B cell (primary cell): ENCODE data around the gene SKAP2. TPM values are rescaled to one million over a fixed set of nuclear protein-coding genes. Genes with fewer than 3 reads are reported as not detected.

Source experiments
- ATAC-seq: fragments of 200-7000 bp; cut with Tn5 transposase; one replicate; pipeline ENCODE4 v1.10.0; 2021; ENCODE audit warnings: low read depth, mild to moderate bottlenecking, moderate number of reproducible peaks, moderate library complexity
- CTCF ChIA-PET: fragments of 350-600 bp; sonication (Branson Sonifier 250); formaldehyde crosslinking; loops from one replicate; lab custom pipeline; 2021; ENCODE audit warnings: antibody characterized with exemption, inconsistent platforms; lab: Charles Lee
- POLR2A ChIA-PET: fragments of 350-600 bp; sonication (Branson Sonifier 250); formaldehyde crosslinking; loops from one replicate; lab custom pipeline; 2021; ENCODE audit warnings: antibody characterized with exemption; lab: Charles Lee
- DNase-seq: peaks from one replicate; pipeline ENCODE4 v3.0.0; 2013
- H2AFZ ChIP-seq: 2 replicates; pipeline ENCODE4 v1.6.1; 2012; ENCODE audit warnings: mild to moderate bottlenecking, low read depth, low read length; ENCODE audit not compliant: insufficient read depth, poor library complexity, severe bottlenecking
- H3K27ac ChIP-seq, 2 donors: 1 replicate in 1 of 2; 2 replicates in 1 of 2; pipeline ENCODE4 v1.5.1; 2012 to 2013; ENCODE audit warnings: low read length in 2 of 2, mild to moderate bottlenecking in 2 of 2, moderate library complexity in 1 of 2
- H3K27me3 ChIP-seq, 4 experiments: fragments of 200-600 bp in 1 of 4; sonication (generic) in 1 of 4; replicated peaks in 1 of 4; 1 replicate in 2 of 4; 2 replicates in 2 of 4; pipeline versions ENCODE4 v1.6.1 to v1.7.0; 2013 to 2016; ENCODE audit warnings: low read length in 3 of 4, mild to moderate bottlenecking in 2 of 4, mixed read lengths in 1 of 4, moderate library complexity in 1 of 4; ENCODE audit not compliant: insufficient read depth in 4 of 4, control insufficient read depth in 3 of 4; ENCODE audit errors: control extremely low read depth in 1 of 4
- H3K36me3 ChIP-seq, 2 experiments: replicated peaks in 1 of 2; 1 replicate in 1 of 2; 2 replicates in 1 of 2; pipeline versions ENCODE4 v1.6.1 to v1.7.1; 2013; ENCODE audit warnings: low read length in 1 of 2; ENCODE audit not compliant: insufficient read depth in 2 of 2, control insufficient read depth in 1 of 2; ENCODE audit errors: control extremely low read depth in 1 of 2, extremely low read depth in 1 of 2
- H3K4me1 ChIP-seq, 2 donors: fragments of 200-600 bp in 1 of 2; sonication (generic) in 1 of 2; 1 replicate in 1 of 2; 2 replicates in 1 of 2; pipeline versions ENCODE4 v1.5.1 to v1.6.1; 2013 to 2017; ENCODE audit warnings: low read length in 2 of 2; ENCODE audit not compliant: control insufficient read depth in 2 of 2, insufficient read depth in 2 of 2
- H3K4me2 ChIP-seq: replicated peaks from 2 replicates; pipeline ENCODE3; 2012; ENCODE audit warnings: mild to moderate bottlenecking, low read depth, low read length; ENCODE audit not compliant: poor library complexity, severe bottlenecking
- H3K4me3 ChIP-seq, 5 experiments: fragments of 200-600 bp in 1 of 5; sonication (generic) in 1 of 5; 1 replicate in 3 of 5; 2 replicates in 2 of 5; pipeline versions ENCODE4 v1.5.1 to v1.7.0; 2011 to 2016; ENCODE audit warnings: low read length in 4 of 5, mild to moderate bottlenecking in 4 of 5, low read depth in 2 of 5, control low read depth in 1 of 5, moderate library complexity in 1 of 5; ENCODE audit not compliant: insufficient read depth in 1 of 5; ENCODE audit errors: control extremely low read depth in 1 of 5, extremely low read depth in 1 of 5
- H3K79me2 ChIP-seq: fragments of 200-600 bp; sonication (generic); one replicate; pipeline ENCODE4 v1.6.0; 2016; ENCODE audit warnings: low read length; ENCODE audit not compliant: control insufficient read depth, insufficient read depth
- H3K9ac ChIP-seq: fragments of 200-600 bp; sonication (generic); 2 replicates; pipeline ENCODE4 v1.6.1; 2017; ENCODE audit warnings: mild to moderate bottlenecking, low read length, moderate library complexity
- H3K9me3 ChIP-seq, 3 donors: one replicate each; pipeline versions ENCODE4 v1.6.1 to v1.7.1; 2013; ENCODE audit warnings: low read length in 2 of 3; ENCODE audit not compliant: control insufficient read depth in 2 of 3, insufficient read depth in 1 of 3; ENCODE audit errors: control extremely low read depth in 1 of 3
- H4K20me1 ChIP-seq: 2 replicates; pipeline ENCODE4 v1.6.0; 2012; ENCODE audit warnings: mild to moderate bottlenecking, low read length; ENCODE audit not compliant: insufficient read depth, control insufficient read depth, poor library complexity, severe bottlenecking
- H3K27ac Mint-ChIP-seq: one replicate; pipeline ENCODE4 v1.8.0; 2021; ENCODE audit warnings: mixed read lengths
- H3K27me3 Mint-ChIP-seq: one replicate; pipeline ENCODE4 v1.8.0; 2021; ENCODE audit warnings: mixed read lengths
- H3K4me1 Mint-ChIP-seq: one replicate; pipeline ENCODE4 v1.8.0; 2021; ENCODE audit warnings: mixed read lengths
- H3K4me3 Mint-ChIP-seq: one replicate; pipeline ENCODE4 v1.8.0; 2021; ENCODE audit warnings: mixed read lengths
- H3K9me3 Mint-ChIP-seq: one replicate; pipeline ENCODE4 v1.8.0; 2022; ENCODE audit warnings: mixed read lengths; ENCODE audit not compliant: insufficient read depth
- CTCF ChIP-seq: fragments of 200-600 bp; IDR thresholded peaks from one replicate; pipeline ENCODE4 v1.8.0; 2022; ENCODE audit warnings: antibody characterized with exemption, mild to moderate bottlenecking
- EZH2 ChIP-seq: IDR thresholded peaks from 2 replicates; pipeline ENCODE4 v1.6.1; 2012; ENCODE audit warnings: borderline replicate concordance, low read depth, mild to moderate bottlenecking, moderate library complexity, low read length; ENCODE audit not compliant: insufficient read depth, poor library complexity, severe bottlenecking
- WGBS: methylation state at CpG from one replicate; pipeline ENCODE4 v1.1.5; 2013; ENCODE audit warnings: missing lambda C conversion rate; ENCODE audit not compliant: insufficient coverage; 5-methylcytosine and 5-hydroxymethylcytosine counted together
- intact Hi-C: fragments of 100-400 bp; cut with micrococcal nuclease; formaldehyde crosslinking; loops from one replicate; pipeline ENCODE4 v1.10.0; 2022
- polyA plus RNA-seq: library from polyadenylated mRNA; depleted of rRNA; stranded (reverse); fragments of >200 nt; gene quantifications from 2 replicates; pipeline ENCODE4 v1.2.3, GENCODE V29; 2012
- total RNA-seq, 2 donors: library from RNA; stranded (reverse); fragments of 120-200 nt in 1 of 2; gene quantifications; 1 replicate in 1 of 2; 2 replicates in 1 of 2; pipeline versions ENCODE4 v1.2.3 to v1.2.4, GENCODE V29; 2013 to 2022

Gene SKAP2
- total and polyA plus RNA-seq, 2 donors (not counting 1 experiment from before 2014, with no cell fraction given): 12.8 to 58.4 TPM

- Histone ChIP-seq H4K20me1 (no peaks in the 10 kb centered on the region), H3K36me3 (no peaks in the 10 kb centered on the region), H3K4me1 (no peaks in the 10 kb centered on the region), H3K9ac (no peak overlapping the region), H3K27ac (no peak overlapping the region), H2AFZ (no peak overlapping the region), H3K9me3 (no peaks in the 10 kb centered on the region), H3K4me3 (no peak overlapping the region), H3K79me2 (no peaks in the 10 kb centered on the region), H3K27me3 (no peaks in the 10 kb centered on the region), H3K4me2 (no peak overlapping the region)
- POLR2A ChIA-PET: no interaction called here
- H3K4me3 Mint-ChIP-seq: no peak overlapping the region
- CTCF ChIA-PET: no interaction called here
- no peaks in the 10 kb centered on the region for H3K4me1 Mint-ChIP-seq
- no peak for DNase-seq
- no peaks in the 10 kb centered on the region for H3K27me3 Mint-ChIP-seq
- TF ChIP-seq EZH2 (no peak), CTCF (no peak)
- intact Hi-C loops: no loop called here
- no peaks in the 10 kb centered on the region for H3K9me3 Mint-ChIP-seq
- ATAC-seq: no peak
- H3K27ac Mint-ChIP-seq: no peak overlapping the region
- WGBS: 95% methylated on average over 3 of the region's 7 CpGs
Measured at GRCh38 chr7:26646336-26647048, 217.9 kb downstream of the SKAP2 start.

- Histone ChIP-seq H3K79me2 (no peaks in the 10 kb centered on the region), H3K9me3 (no peaks in the 10 kb centered on the region), H3K4me1 (no peaks in the 10 kb centered on the region), H3K27me3 (no peaks in the 10 kb centered on the region), H4K20me1 (no peaks in the 10 kb centered on the region), H3K27ac (no peak overlapping the region), H3K4me3 (no peak overlapping the region), H2AFZ (no peak overlapping the region), H3K4me2 (no peak overlapping the region), H3K9ac (no peak overlapping the region), H3K36me3 (no peaks in the 10 kb centered on the region)
- ATAC-seq (no peak), DNase-seq (no peak)
- POLR2A ChIA-PET: no interaction called here
- no peak overlapping the region for H3K27ac Mint-ChIP-seq
- H3K4me1 Mint-ChIP-seq: no peaks in the 10 kb centered on the region
- H3K9me3 Mint-ChIP-seq: no peaks in the 10 kb centered on the region
- 6% methylated on average over 4 of the region's 6 CpGs for WGBS
- CTCF ChIA-PET: no interaction called here
- TF ChIP-seq EZH2 (no peak), CTCF (no peak)
- H3K4me3 Mint-ChIP-seq: no peak overlapping the region
- H3K27me3 Mint-ChIP-seq: no peaks in the 10 kb centered on the region
- intact Hi-C loops: no loop called here
Measured at GRCh38 chr7:26645121-26645520, 219.3 kb downstream of the SKAP2 start.
